Suprapubic skin (tissue), 4 donors: ENCODE measurements around the gene LPP.

Experiments
- CTCF ChIP-seq, 2 donors: fragments of 200-600 bp in 1 of 2; fragments of 450-650 bp in 1 of 2; sonication (generic) in 1 of 2; IDR thresholded peaks; one replicate each; pipeline ENCODE4 v1.5.1; 2016 to 2019; ENCODE audit warnings: antibody characterized with exemption in 2 of 2, mild to moderate bottlenecking in 1 of 2, moderate library complexity in 1 of 2
- EP300 ChIP-seq: sonication (generic); formaldehyde crosslinking; IDR thresholded peaks from one replicate; pipeline ENCODE4 v1.6.1; 2017; ENCODE audit warnings: antibody characterized with exemption
- POLR2A ChIP-seq, 2 donors: fragments of 450-650 bp; IDR thresholded peaks; one replicate each; pipeline ENCODE4 v1.6.1; 2017; ENCODE audit warnings: antibody characterized with exemption in 2 of 2, mild to moderate bottlenecking in 2 of 2, moderate library complexity in 2 of 2
- POLR2AphosphoS5 ChIP-seq, 3 donors: sonication (generic); formaldehyde crosslinking; IDR thresholded peaks; one replicate each; pipeline ENCODE4 v1.6.1; 2017; ENCODE audit warnings: antibody characterized with exemption in 3 of 3

DNA sequence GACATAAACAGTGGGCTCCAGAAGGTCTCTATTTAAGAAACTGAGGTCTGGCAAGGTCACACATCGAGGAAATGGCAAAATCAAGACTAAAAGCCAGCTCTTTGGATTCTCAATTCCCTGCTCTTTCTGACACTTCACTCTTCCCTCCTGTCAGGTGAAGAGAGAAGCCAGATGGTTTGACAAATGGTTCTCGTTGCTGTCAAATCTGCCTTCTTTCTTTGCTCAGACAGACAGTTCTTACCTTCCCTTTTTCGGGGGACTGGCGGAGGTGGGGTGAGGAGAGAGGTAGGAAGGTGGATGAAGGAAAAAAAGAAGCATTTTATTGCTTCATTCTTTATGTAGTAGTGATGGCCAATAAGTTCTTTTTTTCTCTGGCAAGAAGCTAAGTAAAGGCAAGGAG lies 133.4 kb downstream of the LPP start:
- TF ChIP-seq CTCF (IDR thresholded peaks at IDR 0.05) (no peak), POLR2AphosphoS5 (IDR thresholded peaks at IDR 0.05) (no peak), POLR2A (IDR thresholded peaks at IDR 0.05) (no peak), EP300 (no peak)
